A172 (cell line): ENCODE measurements around the gene OR4F6. TPM values are rescaled to one million over a fixed set of nuclear protein-coding genes. Genes with fewer than 3 reads are reported as not detected.
"Not testable (repeated sequence)": the region's sequence is repeated elsewhere in the genome, so short reads cannot be mapped to it uniquely, and the experiment has no call there.

Experiments
- DNase-seq: peaks from one replicate; pipeline ENCODE4 v3.0.0-alpha.2; 2015; ENCODE audit warnings: low spot score
- total RNA-seq: library from RNA; depleted of rRNA; stranded (reverse); fragments of >200 nt; shearing (Covaris generic); gene quantifications from 2 replicates; pipeline ENCODE4 v1.2.3, GENCODE V29; 2014; rRNA removed

OR4F6 gene, protein sequence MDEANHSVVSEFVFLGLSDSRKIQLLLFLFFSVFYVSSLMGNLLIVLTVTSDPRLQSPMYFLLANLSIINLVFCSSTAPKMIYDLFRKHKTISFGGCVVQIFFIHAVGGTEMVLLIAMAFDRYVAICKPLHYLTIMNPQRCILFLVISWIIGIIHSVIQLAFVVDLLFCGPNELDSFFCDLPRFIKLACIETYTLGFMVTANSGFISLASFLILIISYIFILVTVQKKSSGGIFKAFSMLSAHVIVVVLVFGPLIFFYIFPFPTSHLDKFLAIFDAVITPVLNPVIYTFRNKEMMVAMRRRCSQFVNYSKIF
- not detected in 2 replicates for total RNA-seq

DNA sequence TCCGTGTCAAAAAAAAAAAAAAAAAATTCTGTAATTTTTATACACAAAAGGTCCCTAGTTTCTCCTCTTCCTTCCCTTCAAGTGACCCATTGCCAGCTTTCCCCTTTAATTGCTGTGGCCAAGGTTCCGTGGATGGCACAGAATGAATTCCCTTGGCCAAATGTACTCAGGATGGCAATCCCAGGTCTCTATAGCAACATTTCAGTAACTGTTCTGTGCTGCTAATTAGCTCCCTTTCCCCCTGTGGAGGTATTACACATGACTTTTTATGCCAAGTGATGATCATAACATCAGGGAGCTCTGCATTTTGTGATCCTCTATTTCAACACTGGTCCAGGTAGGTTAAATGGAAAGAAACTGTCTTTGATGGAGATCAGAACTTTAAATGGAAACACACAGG lies at the start of gene OR4F6:
TSS of gene OR4F6 (plus strand) at position 301 of the 400 bp plus-strand sequence. CDS start 2,211 bp downstream, outside the sequence.
- DNase-seq = no peak

DNA sequence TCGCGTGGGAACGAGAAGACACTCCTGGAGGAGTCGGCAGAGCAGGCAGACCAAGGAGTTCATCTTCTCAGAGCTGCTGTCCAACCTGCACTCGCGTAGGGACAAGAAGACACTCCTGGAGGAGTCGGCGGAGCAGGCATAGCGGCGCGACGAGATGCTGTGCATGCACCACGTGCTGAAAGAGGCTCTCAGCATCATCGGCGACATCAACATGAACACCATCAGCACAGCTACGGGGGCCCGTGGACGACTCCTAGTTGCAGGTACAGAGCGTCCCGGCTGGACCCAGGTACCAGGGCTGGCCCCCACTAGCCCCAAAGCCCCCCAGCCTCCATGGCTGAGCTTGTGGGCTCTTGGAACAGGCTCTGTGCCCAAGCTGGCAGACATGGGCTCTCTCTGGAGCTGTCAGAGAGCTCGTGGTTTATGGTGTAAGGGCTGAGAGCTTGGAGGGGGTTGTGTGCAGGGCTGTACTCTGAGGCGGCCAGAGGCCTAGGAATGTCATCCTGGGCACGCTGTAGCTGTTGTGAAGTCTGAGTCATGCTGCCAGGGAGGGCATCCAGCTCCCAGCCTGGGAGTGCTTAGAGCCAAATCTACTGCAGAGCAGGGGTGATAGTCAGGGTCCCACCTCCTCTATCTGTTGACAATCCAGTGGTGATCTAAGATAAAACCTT lies 38.5 kb upstream of the OR4F6 start:
- DNase-seq = peak; percentile 48

DNA sequence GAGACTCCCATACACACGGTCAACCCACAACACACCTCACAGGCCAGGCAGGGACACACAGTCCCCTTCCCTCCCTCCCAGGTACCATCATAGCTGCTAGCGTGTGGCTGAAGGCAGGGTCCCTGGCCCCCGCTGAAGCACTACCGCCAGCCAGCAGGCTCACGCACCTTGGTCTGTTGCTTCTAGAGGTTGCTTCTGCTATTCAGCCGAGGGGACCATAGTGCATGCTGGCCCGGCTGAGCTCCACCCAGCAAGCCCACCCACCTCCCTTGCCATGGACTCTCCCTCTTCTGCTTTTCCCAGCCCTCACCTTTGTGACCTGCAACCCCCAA lies 38.0 kb upstream of the OR4F6 start:
- not testable (repeated sequence) for DNase-seq

DNA sequence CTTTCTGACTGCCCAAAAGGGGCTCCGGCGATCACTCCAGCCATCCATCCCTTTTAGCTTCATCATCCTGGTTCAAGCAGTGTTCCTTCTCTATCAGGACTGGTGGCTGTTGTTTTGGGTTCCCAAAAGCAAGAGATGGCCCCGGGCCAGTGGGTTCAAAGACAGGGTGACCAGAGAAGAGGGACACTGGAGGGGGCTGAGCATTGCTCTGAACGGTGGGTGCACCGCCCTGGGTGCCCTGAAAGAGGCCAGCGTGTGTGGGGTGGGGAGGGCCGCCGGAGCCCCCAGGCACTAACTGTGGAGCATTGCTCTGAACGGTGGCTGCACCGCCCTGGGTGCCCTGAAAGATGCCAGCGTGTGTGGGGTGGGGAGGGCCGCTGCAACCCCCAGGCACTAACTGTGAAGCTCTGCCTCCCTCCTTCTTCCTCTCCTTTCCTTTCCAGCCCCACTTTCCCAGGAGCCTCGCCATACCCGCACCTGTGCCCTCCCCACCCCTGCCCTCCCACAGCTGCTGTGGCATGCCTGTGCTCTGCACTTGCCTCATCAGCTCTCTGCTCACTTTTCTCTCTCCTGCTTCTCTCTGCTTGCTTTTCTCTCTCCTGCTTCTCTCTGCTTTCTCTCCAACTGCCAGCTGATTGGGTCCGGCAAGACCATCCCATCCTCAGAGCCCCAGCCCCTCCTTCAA lies 37.4 kb upstream of the OR4F6 start:
- no peak for DNase-seq

DNA sequence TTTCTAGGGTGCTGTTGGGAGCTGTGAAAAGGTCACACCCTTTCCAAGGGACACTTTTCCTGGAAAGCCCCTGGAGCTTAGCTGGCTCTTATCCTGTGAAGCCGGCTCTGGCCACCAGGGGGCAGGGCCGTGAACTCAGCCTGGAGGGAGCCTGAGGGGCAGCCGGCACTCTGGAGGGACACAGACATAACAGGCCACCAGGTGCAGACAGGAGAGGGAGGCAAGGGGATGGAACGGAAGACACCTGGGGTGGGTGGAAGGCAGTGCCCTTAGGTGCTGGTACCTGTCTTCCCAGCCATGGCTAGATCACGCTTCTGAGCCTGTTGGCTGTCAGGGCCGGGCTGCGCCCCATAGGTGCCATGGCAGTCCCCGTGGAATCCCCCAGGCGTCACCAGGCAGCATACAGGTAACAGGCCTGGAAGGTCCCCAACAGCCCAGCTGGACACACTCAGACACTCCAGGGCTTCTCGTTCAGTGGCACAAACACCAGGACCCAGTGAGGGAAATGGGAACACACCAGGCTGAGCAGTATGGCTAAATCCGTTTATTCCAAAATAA lies 36.1 kb upstream of the OR4F6 start:
- DNase-seq = not testable (repeated sequence)

DNA sequence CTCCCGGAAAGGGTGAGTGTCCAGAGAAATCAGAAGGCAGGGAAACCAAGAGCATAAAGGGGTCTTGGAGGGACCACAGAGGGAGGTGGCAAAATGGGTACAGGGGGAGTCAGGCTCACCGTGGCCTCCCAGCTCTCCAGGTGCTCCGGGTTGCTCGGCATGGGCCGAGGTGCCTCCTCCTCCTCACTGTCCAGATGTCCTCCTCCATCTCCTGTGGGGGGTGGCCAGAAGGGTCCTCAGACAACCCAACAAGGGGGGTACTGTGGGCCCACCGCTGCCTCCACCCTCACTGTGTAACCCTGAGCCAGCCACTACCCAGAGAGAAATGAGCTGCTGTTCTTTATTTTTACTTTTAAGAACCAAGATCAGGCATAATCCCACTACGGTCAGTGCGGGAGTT lies 30.4 kb upstream of the OR4F6 start:
- DNase-seq = no peak

DNA sequence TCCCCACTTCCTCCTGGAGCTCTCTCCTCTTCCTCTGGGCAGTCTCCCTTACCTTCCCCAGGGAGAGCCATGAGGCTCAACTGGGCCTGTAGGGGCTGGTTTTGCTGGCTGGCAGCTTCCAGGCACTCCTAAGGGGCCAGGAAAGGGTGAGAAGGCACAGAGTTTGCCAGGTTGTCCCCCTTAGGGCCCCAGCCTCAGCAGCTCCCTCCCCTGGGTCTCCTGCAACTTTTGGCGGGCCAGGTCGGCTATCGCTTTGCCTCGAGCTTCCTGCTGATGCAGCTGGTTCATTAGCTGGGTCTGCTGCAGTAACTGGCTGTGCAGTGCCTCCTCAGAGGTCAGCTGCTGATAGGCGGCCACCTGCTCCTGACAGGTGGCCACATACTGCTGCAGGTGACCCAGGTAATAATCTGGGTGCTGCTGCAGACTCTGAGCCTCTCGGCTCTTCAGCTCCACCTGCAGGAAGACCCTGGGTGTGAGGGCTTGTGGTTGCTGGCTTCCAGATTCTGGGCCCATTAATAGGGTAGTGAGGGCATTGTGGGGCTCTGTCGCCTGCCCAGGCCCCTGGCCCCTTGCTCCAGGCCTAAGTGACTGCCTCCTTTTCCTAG lies 29.7 kb upstream of the OR4F6 start:
- DNase-seq = no peak

DNA sequence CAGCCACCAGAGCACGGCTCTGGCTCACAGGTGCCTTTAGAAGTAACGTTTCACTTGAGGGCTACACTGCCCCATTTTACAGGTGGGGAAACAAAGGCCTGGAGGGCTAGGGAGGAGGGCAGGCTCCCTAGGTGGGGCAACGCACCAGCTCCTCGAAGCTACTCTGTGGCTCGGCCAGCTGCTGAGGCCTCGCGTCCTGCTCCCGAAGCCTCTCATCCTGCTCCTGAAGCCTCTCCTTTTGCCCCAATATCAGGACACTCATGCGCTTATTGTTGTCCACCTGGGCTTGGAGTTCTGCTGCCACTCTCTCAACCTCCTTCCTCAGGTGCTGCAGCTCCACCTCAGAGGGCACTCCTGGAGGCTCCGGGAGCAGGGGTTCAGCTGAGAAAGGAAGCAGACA lies 28.2 kb upstream of the OR4F6 start:
- DNase-seq = no peak

DNA sequence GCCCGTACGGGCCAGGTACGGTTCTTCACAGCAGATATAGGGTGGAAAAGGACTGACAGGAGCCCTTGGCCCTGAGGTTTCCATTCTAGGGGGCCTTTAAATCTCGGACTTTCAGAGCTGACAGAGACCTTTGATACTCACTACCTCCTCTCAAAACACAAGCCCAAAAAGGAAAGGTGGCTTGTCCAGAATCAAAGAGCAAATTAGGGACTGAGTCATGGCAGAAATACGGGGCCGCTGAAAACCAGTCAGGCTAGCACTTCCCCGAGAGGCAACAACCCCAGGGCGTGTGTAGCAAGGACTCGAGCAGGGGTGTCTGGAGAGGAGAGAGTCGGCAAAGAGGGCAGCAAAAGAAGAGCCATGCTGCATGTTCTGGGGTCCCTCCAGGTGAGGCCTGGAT lies 24.7 kb upstream of the OR4F6 start:
- DNase-seq = not testable (repeated sequence)

DNA sequence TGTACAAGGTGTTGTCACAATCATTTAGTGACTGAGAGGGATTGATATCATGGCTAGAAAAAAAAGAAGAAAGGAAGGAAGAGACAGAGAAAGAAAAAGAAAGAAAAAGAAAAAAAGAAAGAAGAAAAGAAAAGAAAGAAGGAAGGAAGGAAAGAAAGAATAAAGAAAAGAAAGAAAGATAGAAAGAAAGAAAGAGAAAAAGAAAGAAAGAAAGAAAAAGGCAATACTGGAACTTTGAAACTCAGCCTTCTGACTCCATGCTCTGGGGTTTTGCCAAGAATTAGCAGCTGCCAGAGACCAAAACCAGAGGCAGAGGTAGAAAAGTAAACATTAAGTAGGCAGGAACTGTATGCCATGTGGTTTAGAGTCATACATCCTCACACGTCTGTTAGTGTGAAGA lies 23.1 kb upstream of the OR4F6 start:
- DNase-seq = peak; percentile 14

DNA sequence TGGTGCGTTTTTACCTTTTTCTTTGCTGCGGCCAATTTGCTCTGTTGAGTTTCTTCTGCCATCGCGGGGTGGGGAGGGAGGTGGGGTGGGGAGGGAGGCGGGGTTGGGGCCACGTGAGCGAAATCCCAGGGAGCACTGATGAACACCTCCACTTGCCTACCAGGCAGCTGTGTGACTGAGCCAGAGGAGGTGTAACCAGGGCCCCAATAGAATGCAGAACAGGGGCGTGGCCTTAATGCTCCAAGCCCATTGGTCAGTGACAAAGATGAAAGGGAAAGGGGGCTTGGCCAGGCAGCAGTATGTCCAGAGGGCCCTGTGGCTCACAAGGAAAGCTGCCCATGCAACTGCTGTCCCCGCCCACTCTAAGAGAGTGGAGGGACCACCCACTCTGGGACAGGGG lies 21.4 kb upstream of the OR4F6 start:
- DNase-seq = no peak

DNA sequence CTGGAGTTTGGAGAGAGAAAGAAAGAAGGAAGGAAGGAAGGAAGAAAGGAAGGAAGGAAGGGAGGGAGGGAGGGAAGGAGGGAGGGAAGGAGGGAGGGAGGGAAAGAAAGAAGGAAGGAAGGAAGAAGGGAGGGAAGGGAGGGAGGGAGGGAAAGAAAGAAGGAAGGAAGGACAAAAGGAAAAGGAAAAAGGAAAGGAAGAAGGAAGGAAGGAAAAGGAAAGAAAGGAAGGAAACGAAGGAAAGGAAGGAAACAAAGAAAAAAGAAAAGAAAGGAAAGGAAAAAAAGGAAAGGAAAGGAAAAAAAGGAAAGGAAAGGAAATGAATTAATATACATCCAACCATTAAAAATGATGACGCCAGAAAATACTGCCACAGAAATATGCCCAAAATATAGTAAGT lies 18.7 kb upstream of the OR4F6 start:
- no peak for DNase-seq

DNA sequence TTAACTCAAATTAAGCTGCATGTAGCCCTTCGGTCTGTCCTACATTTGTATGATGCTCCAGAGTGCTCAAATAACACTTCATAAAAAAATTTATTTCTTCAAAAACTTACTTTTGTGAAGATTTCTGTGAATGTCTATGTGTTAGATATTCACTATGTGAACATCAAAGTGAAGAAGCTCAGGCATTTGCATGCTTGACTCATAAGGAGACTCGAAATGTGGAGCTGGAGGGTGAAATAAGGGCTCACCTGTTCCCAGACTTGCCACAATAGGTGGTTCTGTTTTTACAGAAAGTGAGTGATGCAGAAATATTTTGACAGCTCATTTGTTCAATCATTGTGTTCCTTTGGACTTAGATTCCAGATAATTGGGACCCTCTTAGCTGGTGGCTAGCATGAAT lies 16.9 kb upstream of the OR4F6 start:
- not testable (repeated sequence) for DNase-seq

DNA sequence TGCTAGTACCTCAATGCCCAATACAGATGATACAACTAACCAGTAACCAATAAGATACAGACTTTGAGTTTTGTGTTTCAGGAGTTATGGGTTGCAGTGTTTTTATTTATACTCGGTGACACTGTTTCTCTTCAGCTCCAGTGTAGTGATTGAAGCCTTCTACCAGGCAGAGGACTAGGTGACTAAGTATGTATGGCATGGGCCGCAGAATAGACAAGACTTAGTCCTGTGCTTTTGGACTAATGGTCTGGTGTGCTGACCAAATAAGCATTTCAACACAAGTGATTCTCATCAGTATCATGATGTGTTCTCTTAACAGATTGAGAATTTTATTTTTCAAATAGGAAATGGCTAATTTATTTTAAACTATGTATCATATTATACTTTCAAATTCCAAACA lies 15.3 kb upstream of the OR4F6 start:
- DNase-seq = not testable (repeated sequence)

DNA sequence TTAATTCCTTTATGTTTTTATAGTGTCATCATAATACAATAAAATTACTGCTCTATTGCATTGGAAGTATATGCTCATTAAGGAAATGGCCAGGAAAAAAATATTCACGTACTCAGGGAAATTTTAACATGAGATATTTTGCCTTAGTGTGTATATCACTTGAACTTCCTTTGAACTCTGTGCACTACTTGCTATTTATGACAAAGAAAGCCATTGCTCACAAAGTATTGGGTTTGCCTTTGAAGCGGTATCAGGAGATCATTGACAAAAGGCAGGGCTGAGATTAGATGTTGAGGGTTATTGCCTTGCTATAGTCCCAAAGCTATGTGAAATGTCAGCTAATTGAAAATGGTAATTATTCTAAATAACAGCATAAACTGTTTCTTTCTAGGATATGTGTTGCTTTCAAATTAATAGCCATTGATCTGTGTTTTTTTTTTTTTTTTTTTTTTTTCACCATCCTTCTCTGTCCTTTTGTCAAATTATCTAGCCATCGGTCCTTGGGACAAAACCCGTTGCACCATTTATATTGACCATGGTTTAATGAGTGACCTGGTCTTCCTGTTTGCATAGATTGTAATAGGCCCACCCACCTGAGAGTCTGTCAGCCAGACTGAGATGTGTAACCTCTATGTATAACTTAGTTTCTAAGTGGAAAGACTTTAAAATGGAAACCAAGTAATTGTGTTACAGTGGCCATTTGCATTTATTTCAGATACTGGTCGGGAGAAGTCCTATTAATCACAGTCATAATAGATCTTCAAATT lies 14.6 kb upstream of the OR4F6 start:
- not testable (repeated sequence) for DNase-seq

DNA sequence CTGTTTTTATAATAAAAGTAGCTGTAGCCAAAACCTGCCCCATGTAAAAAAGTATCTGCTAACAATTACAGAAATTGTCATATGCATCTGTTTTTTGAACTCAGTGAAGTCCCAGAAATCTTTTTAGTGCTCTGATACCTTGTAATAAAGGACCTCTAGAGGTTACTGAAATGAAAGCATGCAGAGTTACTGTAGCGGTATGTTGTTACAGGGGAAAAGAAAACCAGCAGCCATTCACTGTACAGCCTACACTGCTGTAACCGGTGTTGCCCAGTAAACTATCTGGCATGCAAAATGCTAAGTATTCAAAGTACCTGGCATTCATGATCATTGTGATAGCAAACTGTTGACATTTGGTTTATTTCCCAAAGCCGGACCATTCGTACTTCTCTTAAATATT lies 12.6 kb upstream of the OR4F6 start:
- DNase-seq = not testable (repeated sequence)

DNA sequence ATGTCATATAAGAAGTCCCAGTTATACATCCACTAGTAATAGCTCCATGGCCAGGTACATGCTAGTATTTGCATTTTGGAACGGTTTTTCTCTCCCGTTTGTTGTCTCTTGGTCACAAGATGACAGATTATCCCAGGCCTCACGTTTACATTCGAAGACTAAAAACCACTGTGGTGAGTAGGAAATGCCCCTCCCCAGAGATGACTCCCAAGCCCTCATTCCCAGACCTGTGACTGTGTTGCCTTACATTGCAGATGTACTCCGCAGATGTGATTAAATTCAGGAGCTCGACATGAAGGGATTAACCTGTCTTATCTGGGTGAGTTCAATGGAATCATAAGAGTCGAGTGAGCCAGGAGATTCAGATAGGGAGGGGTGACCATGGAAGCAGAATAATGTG lies 9.3 kb upstream of the OR4F6 start:
- peak; percentile 19 for DNase-seq

DNA sequence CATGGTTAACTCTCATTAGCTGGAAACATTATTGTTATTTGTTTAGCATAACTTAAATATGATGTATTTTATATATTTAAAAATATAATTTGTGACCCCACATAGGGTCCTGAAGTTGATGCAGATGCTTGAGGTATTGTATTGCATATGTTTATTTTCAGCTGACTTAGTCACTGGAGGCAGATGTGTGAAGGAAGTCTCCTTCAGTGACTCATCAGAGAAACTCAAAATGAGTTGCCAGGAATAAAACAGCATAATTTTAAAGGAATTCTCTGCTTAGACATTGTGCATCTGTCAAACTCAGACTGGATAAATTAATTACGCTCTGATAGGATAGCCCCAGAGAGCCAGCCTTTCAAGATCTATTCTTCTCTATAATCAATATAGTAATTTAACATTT lies 7.9 kb upstream of the OR4F6 start:
- peak; percentile 52 for DNase-seq

DNA sequence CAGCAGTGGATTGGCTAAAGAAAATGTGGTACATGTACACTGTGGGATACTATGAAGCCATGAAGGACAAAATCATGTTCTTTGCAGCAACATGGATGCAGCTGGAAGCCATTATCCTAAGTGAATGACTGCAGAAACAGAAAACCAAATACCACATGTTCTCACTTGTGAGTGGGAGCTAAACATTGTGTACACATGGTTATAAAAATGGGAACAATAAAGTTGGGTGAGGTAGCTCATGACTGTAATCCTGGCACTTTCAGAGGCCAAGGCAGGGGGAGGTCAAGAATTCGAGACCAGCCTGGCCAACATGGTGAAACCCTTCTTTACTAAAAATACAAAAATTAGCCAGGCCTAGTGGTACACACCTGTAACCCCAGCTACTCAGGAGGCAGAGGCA lies 3.6 kb upstream of the OR4F6 start:
- no peak for DNase-seq

DNA sequence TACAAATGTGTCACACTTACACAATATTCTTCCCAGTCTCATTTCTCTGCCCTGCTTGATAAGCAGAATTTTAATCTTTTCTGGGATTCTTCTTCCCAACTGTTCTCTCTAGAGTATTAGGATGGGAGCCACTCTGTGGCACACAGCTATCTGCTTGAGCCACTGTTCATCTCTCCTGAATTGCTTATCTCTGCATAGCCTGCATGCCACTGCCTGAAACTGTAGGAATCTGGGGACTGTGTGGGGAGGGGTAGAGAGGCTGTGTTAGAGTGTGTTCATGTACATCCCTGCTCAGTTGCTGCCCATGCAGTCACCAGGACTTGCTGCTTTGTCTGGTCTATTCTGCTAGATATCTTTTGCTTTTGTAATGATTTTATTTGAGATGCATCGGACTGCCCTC lies 2.3 kb upstream of the OR4F6 start:
- DNase-seq = no peak

DNA sequence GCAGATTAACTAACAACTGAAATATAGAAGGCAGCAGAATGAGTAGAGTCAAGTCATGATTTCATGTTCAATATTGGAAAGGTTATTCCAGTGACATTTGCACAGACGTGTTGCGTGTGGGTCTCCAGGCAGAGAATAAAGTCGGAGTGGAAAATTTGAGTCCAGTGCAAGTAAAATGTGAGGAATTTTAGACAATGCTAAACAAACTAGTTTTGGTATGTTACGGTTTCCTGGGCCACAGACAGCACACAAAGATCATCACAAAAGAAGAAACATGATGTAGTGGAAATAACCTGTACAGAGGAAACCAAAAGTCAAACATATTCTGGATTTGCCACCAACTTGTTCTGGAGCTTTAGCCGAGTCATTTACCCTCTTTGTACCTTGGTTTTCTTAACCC lies 367 bp downstream of the OR4F6 start:
- no peak for DNase-seq

DNA sequence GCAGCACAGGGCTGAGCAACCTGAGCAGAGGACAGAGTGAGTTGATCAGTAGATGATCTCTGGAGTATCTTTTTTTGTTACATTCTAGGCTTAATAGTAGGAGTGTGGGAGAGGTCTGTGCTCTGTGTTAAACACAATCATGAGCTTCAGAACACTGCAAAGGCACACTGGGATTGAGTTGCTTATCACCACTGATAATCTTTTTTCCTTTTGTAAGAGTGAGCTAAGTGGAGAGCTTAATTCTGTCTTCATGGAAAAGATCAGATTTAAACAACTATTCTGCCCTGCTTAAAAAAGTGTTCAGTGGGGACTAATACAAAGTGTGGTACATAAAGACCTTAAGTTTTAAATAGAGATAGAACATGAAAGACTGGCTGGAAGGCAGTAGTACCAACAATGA lies 1.1 kb downstream of the OR4F6 start:
- no peak for DNase-seq
